GM18909 (cell line): ENCODE results near the gene LRRTM3.

ENCODE experiments used
- ATAC-seq: cut with Tn5 transposase; IDR thresholded peaks from one replicate; pipeline ENCODE4 v1.9.1; 2021; ENCODE audit warnings: mild to moderate bottlenecking; ENCODE audit not compliant: unreplicated experiment, poor library complexity

LRRTM3 gene

GRCh38 chr10:67107670-67108069 lies 181.8 kb downstream of the LRRTM3 start:
- no peak for ATAC-seq

- ATAC-seq, result no peak
These were observed 184.4 kb downstream of the LRRTM3 start for GRCh38 chr10:67110286-67110685.

- ATAC-seq, result no peak
These were observed 186.9 kb downstream of the LRRTM3 start for GRCh38 chr10:67112765-67113164.

GRCh38 chr10:67114945-67115344 lies 189.1 kb downstream of the LRRTM3 start:
- no peak for ATAC-seq

- ATAC-seq, result no peak
These were observed 190.1 kb downstream of the LRRTM3 start for GRCh38 chr10:67115972-67116371.

- no peak for ATAC-seq
These were observed 193.8 kb downstream of the LRRTM3 start for GRCh38 chr10:67119651-67120050.

- no peak for ATAC-seq
These were observed 201.6 kb downstream of the LRRTM3 start for GRCh38 chr10:67127441-67127840.

- no peak for ATAC-seq
These were observed 214.8 kb downstream of the LRRTM3 start for GRCh38 chr10:67140641-67141040.

GRCh38 chr10:67141300-67141699 lies 215.5 kb downstream of the LRRTM3 start:
- ATAC-seq, result no peak

GRCh38 chr10:67144530-67144929 lies 218.7 kb downstream of the LRRTM3 start:
- no peak for ATAC-seq
